8988T (cell line): ENCODE measurements around the gene LRRC9.
"Not testable (repeated sequence)": the region's sequence is repeated elsewhere in the genome, so short reads cannot be mapped to it uniquely, and the experiment has no call there.

Experiments
- DNase-seq: peaks from one replicate; pipeline ENCODE4 v3.0.0; 2011

LRRC9 gene

GRCh38 chr14:60079723-60080122 is 159.8 kb downstream of the LRRC9 start:
- no peak for DNase-seq

DNA sequence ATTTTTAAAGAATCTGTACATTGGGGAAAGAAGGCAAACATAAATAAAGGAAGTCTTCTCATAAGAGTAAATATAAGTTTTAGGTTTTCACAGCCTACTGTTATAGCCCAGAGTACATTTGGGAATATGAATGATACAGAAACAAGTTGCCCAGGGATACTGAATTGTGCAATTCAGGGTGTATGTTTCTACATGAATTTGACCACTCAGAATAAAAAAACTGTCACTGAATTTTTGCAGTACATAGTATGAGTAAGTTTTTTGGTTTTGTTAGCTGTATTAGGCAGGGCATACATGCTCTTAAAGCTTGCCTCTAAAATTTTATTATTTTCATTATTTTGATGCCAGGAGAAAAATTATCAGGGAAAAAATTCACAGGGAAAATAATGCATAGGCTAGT is 165.1 kb downstream of the LRRC9 start:
- DNase-seq = no peak

- DNase-seq = no peak
These were observed 165.7 kb downstream of the LRRC9 start for GRCh38 chr14:60085693-60086092.

DNA sequence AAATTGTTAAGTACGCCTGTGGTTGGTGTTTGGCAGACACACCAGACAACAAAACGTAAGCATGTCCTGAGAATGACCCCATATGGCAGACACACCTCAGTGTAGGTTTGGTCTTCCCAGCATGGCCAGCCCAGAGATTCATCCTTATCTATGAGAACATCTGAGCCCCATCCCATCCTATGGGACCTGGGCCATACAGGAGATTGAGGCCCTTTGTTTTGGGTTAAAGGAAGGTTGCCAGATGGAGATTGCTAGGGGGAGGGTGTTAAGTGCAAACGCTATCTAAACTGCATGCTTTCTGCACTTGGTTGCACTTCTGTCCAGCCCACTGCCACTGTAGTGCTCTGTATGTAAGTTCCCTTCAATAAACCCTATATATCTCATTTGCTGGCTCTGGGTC is 167.7 kb downstream of the LRRC9 start:
- no peak for DNase-seq

- DNase-seq = no peak
These were observed 169.3 kb downstream of the LRRC9 start for GRCh38 chr14:60089221-60089620.

DNA sequence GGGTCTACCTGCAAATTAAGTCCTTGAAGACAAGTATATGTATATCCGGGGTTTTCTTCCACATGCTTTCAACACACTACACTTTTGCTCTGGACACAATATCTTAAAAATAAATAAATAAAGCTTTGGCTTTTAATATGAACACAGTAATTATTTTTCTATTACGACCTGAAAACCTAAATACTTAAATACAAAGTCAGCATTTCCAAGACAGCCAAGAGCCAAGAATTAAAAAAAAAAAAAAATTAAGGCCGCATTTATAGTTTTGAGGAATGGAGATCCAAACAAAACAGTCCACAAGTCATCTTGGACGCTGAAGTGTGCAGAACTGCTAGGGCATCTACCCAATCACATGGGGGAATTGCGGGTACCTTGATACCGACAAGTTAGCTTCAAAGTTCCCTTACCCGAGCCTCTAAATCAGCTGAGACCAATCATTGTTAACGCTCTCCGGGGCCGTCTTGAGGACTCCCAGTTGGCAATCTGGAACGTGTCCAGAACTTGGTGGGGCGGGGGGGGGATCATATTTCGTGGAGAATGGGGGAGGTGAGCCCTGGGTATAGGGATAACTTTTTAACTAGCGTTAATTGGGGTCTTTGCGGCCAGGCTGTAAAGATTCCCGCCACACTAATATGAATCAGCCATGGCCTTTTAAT is 171.0 kb downstream of the LRRC9 start:
- DNase-seq = no peak

DNA sequence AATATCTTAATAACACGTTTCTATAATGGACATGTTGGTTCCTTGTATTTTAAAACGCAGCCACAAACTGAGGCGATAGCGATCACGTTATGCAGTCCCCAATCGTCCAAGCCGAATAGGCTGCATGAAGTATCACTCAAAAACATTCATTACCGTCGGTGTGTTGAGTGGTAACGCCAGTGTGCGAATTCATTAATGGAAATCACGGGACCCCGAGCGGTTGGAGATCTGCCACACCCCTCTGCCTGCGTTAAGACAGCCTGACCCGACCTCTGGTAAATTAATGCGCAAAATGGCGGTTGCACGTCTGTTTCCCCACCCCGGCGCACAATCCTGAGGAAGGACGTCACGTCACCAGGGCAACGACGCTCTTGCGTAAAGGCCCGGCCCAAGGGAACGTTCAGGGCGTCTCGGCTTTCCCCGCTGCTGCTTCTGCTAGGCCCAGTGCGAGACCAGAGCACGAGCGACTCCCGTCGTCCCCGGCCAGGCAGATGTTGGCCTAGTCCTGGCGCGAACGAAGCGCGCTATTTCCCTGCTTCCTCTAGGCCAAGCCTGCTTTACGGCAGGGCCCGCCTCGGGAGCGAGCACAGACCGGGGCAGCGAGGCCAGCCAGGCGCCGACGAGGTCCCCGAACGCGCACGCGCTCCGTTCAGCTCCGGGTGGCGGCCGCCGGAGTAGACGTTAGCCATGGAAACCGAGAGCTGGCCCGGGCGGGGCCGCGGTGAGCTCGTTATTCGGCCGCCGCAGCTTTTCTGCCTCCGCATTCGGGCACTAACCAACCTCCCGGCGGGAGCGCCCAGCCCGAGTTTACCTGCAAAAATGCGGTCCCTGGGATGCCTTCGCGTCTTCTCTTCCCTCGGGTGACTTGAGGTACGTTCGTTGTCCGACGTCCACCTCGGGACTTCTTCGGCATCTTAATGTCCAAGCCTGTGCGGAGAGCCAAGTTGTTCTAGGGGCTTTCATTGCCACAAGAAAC is 171.9 kb downstream of the LRRC9 start, which contains the start of gene PCNX4:
Gene PCNX4 (plus strand): TSS at position 374 of the 976 bp plus-strand sequence. CDS start 15,716 bp downstream, outside the sequence.
- DNase-seq = peak; percentile 59

DNA sequence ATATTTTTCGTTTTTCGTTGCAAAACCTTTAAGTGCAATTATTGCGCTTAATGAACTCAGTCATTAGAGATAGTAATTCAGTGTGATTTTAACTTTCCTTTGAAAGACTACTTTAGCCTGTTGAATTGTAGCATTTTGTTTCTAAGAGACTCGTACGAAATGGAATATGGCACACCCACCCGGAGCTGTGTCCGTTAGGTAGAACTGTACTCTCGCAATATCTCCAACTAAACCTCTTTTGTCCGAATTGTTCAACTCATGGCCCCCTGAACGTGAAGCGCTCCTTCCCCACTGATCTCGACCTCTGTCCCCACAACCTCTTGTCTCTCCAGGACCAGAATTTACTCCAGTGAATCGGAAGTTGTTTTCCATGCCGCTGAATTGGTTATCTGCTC is 172.6 kb downstream of the LRRC9 start:
- no peak for DNase-seq

- DNase-seq = no peak
These were observed 173.1 kb downstream of the LRRC9 start for GRCh38 chr14:60093080-60093479.

DNA sequence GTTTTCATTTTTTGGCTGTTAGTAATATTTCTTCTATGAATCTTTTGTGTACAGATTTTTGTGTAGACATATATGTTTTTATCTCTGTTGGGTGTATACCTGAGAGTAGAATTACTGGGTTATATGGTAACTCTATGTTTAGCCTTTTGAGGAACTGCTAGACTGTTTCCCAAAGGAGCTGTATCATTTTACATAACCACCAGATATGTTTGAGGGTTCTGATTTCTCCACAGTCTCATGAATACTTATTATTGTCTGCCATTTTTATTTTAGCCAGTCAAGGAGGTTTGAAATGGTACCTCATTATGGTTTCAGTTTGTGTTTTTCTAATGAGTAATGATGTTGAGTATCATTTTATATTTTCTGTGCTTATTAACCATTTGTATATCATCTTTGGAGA is 173.7 kb downstream of the LRRC9 start:
- no peak for DNase-seq

- no peak for DNase-seq
These were observed 174.5 kb downstream of the LRRC9 start for GRCh38 chr14:60094306-60094897.

DNA sequence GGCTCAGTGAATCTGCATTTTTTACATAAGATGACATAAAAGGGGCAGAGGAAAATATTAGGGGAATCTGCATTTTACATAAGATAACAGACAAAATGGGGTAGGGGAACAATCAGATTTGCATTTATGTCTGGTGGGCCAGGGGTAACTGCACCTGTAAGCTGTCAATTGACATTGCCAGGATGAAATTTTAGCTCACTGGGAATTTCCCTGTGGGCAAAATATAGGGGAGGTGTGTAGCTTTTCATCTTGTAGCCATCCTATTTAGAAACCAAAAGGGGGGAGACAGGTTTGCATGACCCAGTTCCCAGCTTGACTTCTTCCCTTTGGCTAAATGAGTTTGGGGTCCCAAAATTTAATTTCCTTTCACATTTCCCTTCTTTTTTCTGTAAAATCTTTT is 175.3 kb downstream of the LRRC9 start:
- no peak for DNase-seq

- no peak for DNase-seq
These were observed 176.0 kb downstream of the LRRC9 start for GRCh38 chr14:60095781-60096450.

DNA sequence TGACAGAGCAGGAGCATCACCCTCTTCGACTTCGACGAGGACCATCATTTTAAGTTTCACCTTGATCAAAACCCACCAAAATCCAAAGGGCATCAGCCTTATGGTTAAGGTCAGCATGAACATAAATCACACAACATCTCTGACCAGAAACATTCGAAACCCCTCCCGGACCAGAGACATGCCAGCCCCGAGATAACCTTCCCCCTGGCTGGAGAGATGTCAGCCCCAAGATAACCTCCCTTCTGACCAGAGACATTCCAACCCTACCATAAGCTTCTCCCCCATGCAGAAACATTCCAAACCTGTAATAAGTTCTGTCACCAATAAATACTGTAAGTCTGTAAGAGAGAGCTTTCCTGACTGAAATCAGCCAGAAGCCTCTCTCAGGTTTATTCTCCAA is 178.0 kb downstream of the LRRC9 start:
- no peak for DNase-seq

GRCh38 chr14:60099855-60100254 is 179.9 kb downstream of the LRRC9 start:
- DNase-seq = not testable (repeated sequence)

DNA sequence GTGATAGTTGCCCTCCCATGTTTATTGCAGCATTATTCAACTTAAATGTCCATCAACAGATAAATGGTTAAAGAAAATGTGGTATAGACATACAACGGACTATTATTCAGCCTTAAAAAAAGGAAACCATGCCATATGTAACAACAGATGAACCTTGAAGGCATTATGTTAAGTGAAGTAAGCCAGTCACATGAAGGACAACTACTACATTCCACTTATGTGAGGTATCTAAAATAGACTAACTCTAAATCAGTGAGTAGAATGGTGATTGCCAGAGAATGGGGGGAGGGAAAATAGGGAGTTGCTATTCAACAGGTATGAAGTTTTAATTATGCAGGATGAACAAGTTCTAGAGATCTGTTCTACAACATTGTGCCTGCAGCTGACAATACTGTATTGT is 181.8 kb downstream of the LRRC9 start:
- DNase-seq = no peak

GRCh38 chr14:60102389-60102788 is 182.4 kb downstream of the LRRC9 start:
- DNase-seq = no peak

GRCh38 chr14:60106339-60106738 is 186.4 kb downstream of the LRRC9 start:
- no peak for DNase-seq

DNA sequence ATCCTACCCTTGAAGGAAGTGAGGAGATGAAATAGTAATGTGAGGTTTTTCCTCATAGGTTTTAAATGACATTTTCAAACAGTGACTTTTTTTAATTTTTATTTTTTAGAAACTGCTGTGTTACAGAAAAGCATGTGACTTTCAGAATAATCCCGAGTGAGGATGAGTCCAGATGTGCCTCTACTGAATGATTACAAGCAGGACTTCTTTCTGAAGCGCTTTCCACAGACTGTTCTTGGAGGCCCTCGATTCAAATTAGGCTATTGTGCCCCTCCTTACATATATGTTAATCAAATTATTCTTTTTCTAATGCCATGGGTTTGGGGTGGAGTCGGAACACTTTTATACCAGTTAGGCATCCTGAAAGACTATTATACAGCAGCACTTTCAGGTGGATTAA is 187.5 kb downstream of the LRRC9 start:
- DNase-seq = no peak

DNA sequence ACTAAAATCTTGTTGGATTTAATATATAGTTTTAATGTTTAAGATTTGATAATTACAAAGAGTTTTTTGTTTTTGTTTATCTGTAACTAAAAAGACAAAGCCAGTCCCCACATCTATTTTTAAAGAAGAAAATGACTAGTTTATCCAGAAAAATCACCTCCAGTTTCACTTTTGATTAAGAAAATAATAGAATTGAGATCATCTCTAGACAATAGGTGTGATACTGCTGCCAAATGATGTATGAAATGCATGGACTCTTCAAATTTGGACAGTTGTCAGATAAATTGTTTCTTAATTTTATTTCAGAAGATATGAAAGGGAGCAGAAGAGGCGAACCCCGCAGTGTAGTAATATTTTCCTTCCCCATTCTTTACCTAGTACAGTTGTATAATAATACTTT is 191.8 kb downstream of the LRRC9 start:
- no peak for DNase-seq
